Measurements from ENCODE around the gene WFDC5.
"Not testable (repeated sequence)": the region's sequence is repeated elsewhere in the genome, so short reads cannot be mapped to it uniquely, and the experiment has no call there.

The WFDC5 gene

GRCh38 chr20:45088247-45088646 is 26.7 kb downstream of the WFDC5 start:
- no peak for DNase-seq (ENCODE audit: low read depth, low spot score)

- DNase-seq (ENCODE audit: low read depth, low spot score), result no peak
Measured at GRCh38 chr20:45087814-45088213, 27.2 kb downstream of the WFDC5 start.

- no peak for DNase-seq (ENCODE audit: low read depth, low spot score)
Measured at GRCh38 chr20:45087097-45087790, 27.7 kb downstream of the WFDC5 start.

GRCh38 chr20:45085867-45086266 is 29.1 kb downstream of the WFDC5 start:
- DNase-seq (ENCODE audit: low read depth, low spot score), result no peak

GRCh38 chr20:45085289-45085688 is 29.7 kb downstream of the WFDC5 start:
- DNase-seq (ENCODE audit: low read depth, low spot score), result no peak

GRCh38 chr20:45083127-45083526 is 31.8 kb downstream of the WFDC5 start:
- DNase-seq (ENCODE audit: low read depth, low spot score), result no peak

- DNase-seq (ENCODE audit: low read depth, low spot score), result no peak
Measured at GRCh38 chr20:45082468-45082867, 32.5 kb downstream of the WFDC5 start.

- DNase-seq (ENCODE audit: low read depth, low spot score), result no peak
Measured at GRCh38 chr20:45080867-45081624, 33.9 kb downstream of the WFDC5 start.

- DNase-seq (ENCODE audit: low read depth, low spot score), result no peak
Measured at GRCh38 chr20:45077559-45077958, 37.4 kb downstream of the WFDC5 start.

- DNase-seq (ENCODE audit: low read depth, low spot score), result no peak
Measured at GRCh38 chr20:45073221-45073620, 41.8 kb downstream of the WFDC5 start.

GRCh38 chr20:45072066-45072465 is 42.9 kb downstream of the WFDC5 start:
- no peak for DNase-seq (ENCODE audit: low read depth, low spot score)

- no peak for DNase-seq (ENCODE audit: low read depth, low spot score)
Measured at GRCh38 chr20:45070932-45071632, 43.9 kb downstream of the WFDC5 start.

- no peak for DNase-seq (ENCODE audit: low read depth, low spot score)
Measured at GRCh38 chr20:45069261-45069660, 45.7 kb downstream of the WFDC5 start.

- no peak for DNase-seq (ENCODE audit: low read depth, low spot score)
Measured at GRCh38 chr20:45067558-45067957, 47.4 kb downstream of the WFDC5 start.

GRCh38 chr20:45067087-45067486 is 47.9 kb downstream of the WFDC5 start:
- DNase-seq (ENCODE audit: low read depth, low spot score), result no peak

GRCh38 chr20:45066372-45066771 is 48.6 kb downstream of the WFDC5 start:
- DNase-seq (ENCODE audit: low read depth, low spot score), result no peak

GRCh38 chr20:45064812-45065211 is 50.2 kb downstream of the WFDC5 start:
- no peak for DNase-seq (ENCODE audit: low read depth, low spot score)

GRCh38 chr20:45063107-45063506 is 51.9 kb downstream of the WFDC5 start:
- DNase-seq (ENCODE audit: low read depth, low spot score), result not testable (repeated sequence)

GRCh38 chr20:45061244-45061643 is 53.7 kb downstream of the WFDC5 start:
- DNase-seq (ENCODE audit: low read depth, low spot score), result no peak

GRCh38 chr20:45060294-45060693 is 54.7 kb downstream of the WFDC5 start:
- no peak for DNase-seq (ENCODE audit: low read depth, low spot score)
